GM12892 (cell line): ENCODE measurements around the gene NRF1.

Source experiments
- POLR2A ChIP-seq: IDR thresholded peaks from 2 replicates; pipeline ENCODE4 v1.6.1; 2011; ENCODE audit warnings: low read depth, low read length, control low read depth
- POLR2AphosphoS5 ChIP-seq: IDR thresholded peaks from 2 replicates; pipeline ENCODE4 v1.6.1; 2011; ENCODE audit warnings: low read depth, low read length, control low read depth
- TAF1 ChIP-seq: IDR thresholded peaks from 2 replicates; pipeline ENCODE4 v1.6.1; 2011; ENCODE audit warnings: low read depth, mild to moderate bottlenecking, control low read depth, low read length, borderline replicate concordance

DNA sequence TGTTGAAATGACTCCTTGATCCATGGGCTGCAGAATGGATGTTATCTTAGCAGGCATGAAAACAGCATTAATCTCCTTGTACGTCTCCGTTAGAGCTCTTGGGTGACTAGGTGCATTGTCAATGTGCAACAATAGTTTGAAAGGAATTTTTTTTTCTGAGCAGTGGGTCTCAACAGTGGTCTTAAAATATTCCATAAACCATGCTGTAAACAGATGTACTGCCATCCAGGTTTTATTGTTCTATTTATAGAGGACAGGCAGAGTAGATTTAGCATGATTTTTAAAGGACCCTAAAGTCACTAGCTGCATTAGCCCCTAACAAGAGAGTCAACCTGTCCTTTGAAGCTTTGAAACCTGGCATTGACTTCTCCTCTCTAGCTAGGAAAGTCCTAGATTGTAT is 64.0 kb downstream of the NRF1 start:
- TF ChIP-seq POLR2AphosphoS5 (no peak), POLR2A (no peak), TAF1 (no peak)
